ENCODE data around the gene SRRM2. TPM values are rescaled to one million over a fixed set of nuclear protein-coding genes. Genes with fewer than 3 reads are reported as not detected.

SRRM2 gene
- total and polyA plus RNA-seq, 9 of the 15 experiments (the other 6 are each of a cell fraction or from before 2014, with no cell fraction given): 26.7 to 563 (median 81.1) TPM

- Histone ChIP-seq H3K9me3 (replicated peaks; ENCODE audit: control insufficient read depth, insufficient read depth, low read depth, low read length) (no peaks in the 10 kb centered on the region), H3K9ac (ENCODE audit: insufficient read depth in 1 of 2, low read depth in 2 of 2, low read length in 2 of 2) (peak overlapping the region in 1 of 2 experiments; percentile 73; a peak in 1 of 4 replicates), H4K20me1 (replicated peaks; ENCODE audit: control insufficient read depth, insufficient read depth, low read length) (peaks cover 12% of the 10 kb centered on the region; the same call in 1 of the 2 replicates), H3K9me1 (ENCODE audit: control insufficient read depth, insufficient read depth, low read length) (no peaks in the 10 kb centered on the region), H3K4me1 (replicated peaks in 1 of 2; ENCODE audit: control insufficient read depth in 2 of 2, insufficient read depth in 2 of 2, low read length in 2 of 2) (peaks cover 15 to 27% of the 10 kb centered on the region in 2 experiments), H3K4me3 (no peak overlapping the region), H3K4me2 (ENCODE audit: insufficient read depth, low read length) (no peak overlapping the region), H3K27ac (ENCODE audit: extremely low read depth, low read depth, low read length) (no peak overlapping the region), H3K36me3 (ENCODE audit: control insufficient read depth, insufficient read depth, low read length) (peaks cover 27% of the 10 kb centered on the region; the same call in 2 of the 3 replicates), H3K27me3 (ENCODE audit: control insufficient read depth in 2 of 2, insufficient read depth in 2 of 2, low read length in 2 of 2) (no peaks in the 10 kb centered on the region), H3K79me2 (ENCODE audit: control insufficient read depth, insufficient read depth, low read length) (peaks cover 39% of the 10 kb centered on the region), H2AFZ (ENCODE audit: low read depth, low read length) (no peak overlapping the region)
- DNase-seq (ENCODE audit: extremely low read depth in 1 of 4, low spot score in 3 of 4) (no peak), ATAC-seq (no peak), FAIRE-seq (no peak)
- CTCF ChIA-PET (ENCODE audit: low intra/inter-chr PET ratio): no interaction called here
- BruUV-seq (replicated peaks): no TSS peak
- no peak for TF ChIP-seq CTCFL (IDR thresholded peaks at IDR 0.05; ENCODE audit: borderline replicate concordance, insufficient read depth, low read depth, low read length, poor library complexity, severe bottlenecking)
- TF ChIP-seq ZC3H8 (IDR thresholded peaks at IDR 0.05): no peak
- TF ChIP-seq TRIM24 (IDR thresholded peaks at IDR 0.05): no peak
- no peak for TF ChIP-seq ZNF354B (CRISPR knock-in tag; IDR thresholded peaks at IDR 0.05)
- no peak for TF ChIP-seq SETDB1 (IDR thresholded peaks at IDR 0.05; ENCODE audit: low read length)
- no peak for TF ChIP-seq TEAD1 (CRISPR knock-in tag; IDR thresholded peaks at IDR 0.05)
- TF ChIP-seq ZZZ3 (IDR thresholded peaks at IDR 0.05): no peak
- POLR2A ChIA-PET: interaction anchor here (0.9 to 5.6 kb wide), 3 partner anchors 10 to 22 kb away, joined by 3 to 51 read pairs (median 4); no protein-coding TSS in a partner anchor
- in situ Hi-C loops (cut with MboI): no loop called here
- WGBS (ENCODE audit: insufficient coverage, low coverage, missing lambda C conversion rate): 87% methylated on average over 6 of the region's 6 CpGs
- intact Hi-C loops (cut with micrococcal nuclease): no loop called here
Measured at GRCh38 chr16:2749936-2750335, 2.5 kb upstream of the SRRM2 start.
